ENCODE results near the gene TSTD1.
A peak's percentile ranks its signal among the peaks of the same experiment; 100 is the strongest.
"Not testable (repeated sequence)": the region's sequence is repeated elsewhere in the genome, so short reads cannot be mapped to it uniquely, and the experiment has no call there.

The TSTD1 gene

DNA sequence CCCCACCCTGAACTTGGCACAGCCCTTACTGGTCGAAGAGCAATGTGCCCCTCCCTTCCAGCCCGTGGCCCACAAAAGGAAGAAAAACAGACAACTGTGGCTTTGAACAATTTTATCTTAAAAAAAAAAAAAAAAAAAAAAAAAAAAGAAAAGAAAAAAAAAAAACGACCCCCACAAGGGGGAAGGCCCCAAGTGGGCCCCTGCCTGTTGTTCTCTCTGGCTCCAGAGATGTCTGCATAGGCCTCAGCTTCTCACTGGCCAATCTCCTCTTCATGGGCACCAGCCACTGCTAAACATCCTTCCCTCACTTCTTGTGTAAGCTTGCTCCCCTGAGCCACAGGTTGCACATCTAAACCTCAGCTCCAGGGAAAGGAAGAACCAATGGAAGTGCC, 386 bp upstream of the TSTD1 start:
- Histone ChIP-seq H3K23ac (ENCODE audit: low read length) (no peak overlapping the region), H3K4ac (ENCODE audit: low read depth, low read length) (no peak overlapping the region), H3K79me1 (ENCODE audit: low read length) (peaks cover 11% of the 10 kb centered on the region), H2BK120ac (ENCODE audit: low read depth, low read length) (no peak overlapping the region), H3K4me3 (ENCODE audit: low read length) (no peak overlapping the region), H3K56ac (ENCODE audit: low read length) (peak overlapping the region; percentile 60), H2BK15ac (replicated peaks; ENCODE audit: low read depth) (no peak overlapping the region), H3K4me2 (ENCODE audit: low read length) (peak overlapping the region; percentile 38), H3K27ac (ENCODE audit: low read depth, low read length) (no peak overlapping the region), H3K36me3 (ENCODE audit: control insufficient read depth, insufficient read depth, low read length) (peaks cover 22% of the 10 kb centered on the region), H3K18ac (ENCODE audit: low read length) (no peak overlapping the region), H3K4me1 (ENCODE audit: control insufficient read depth, low read depth, low read length) (peaks cover 4% of the 10 kb centered on the region), H4K5ac (ENCODE audit: low read length) (no peak overlapping the region), H2BK5ac (ENCODE audit: low read length) (no peak overlapping the region), H3K9ac (ENCODE audit: low read length) (no peak overlapping the region), H3K79me2 (ENCODE audit: control insufficient read depth, insufficient read depth, low read length) (peaks cover 6% of the 10 kb centered on the region), H2AK5ac (ENCODE audit: low read length) (no peak overlapping the region), H4K8ac (ENCODE audit: low read depth, low read length) (no peak overlapping the region), H3K27me3 (ENCODE audit: insufficient read depth, low read length, poor library complexity) (no peaks in the 10 kb centered on the region)
- DNase-seq = no peak
- no CpG with 5 or more reads among the region's 3 CpGs for WGBS (ENCODE audit: extremely low coverage, insufficient coverage, low lambda C conversion rate)

DNA sequence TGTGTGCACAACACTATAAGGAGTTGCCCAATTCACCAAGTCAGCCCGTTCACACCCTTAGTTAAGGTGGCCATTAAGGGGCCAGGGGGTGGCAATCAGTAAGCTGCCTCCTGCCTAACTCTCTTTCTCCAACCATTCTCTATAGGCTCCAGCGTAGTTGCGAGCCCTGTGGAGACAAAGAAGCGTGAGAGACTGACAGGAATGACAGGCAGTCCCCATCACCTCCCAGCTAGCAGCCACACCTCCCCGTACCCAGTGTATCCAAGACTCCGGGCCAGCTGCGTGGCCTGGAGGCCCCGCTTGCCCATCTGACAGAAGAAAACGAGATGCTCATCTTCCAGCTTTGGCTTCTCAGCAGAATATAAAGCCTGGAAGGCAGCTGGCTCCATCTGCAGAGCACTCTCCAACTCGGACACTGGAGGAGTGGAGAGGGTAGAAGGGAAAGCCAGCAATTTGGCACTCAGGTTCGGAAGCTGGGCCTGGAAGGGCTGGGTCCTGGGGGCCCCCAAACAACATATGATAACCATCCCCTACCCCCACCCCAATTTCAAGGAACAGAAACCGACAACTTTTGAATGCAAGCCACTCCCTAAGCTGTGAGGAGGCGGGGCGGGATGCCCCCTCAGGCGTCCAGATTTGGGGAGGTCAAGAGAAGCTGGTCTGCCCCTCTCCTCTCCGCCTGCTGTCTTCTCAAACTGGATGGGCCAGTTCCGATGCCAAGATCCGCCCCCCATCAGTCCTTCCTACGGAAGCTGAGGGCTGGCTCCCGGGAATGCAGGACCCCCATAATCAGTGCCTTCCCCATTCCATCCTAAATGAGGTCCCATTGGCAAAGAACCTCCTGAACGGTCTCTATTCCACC, 872 bp downstream of the TSTD1 start:
- WGBS (ENCODE audit: extremely low coverage, insufficient coverage, low lambda C conversion rate) = no CpG with 5 or more reads among the region's 21 CpGs
- Histone ChIP-seq H3K27ac (ENCODE audit: low read depth, low read length) (no peak overlapping the region), H2BK15ac (replicated peaks; ENCODE audit: low read depth) (no peak overlapping the region), H3K4ac (ENCODE audit: low read depth, low read length) (no peak overlapping the region), H3K4me1 (ENCODE audit: control insufficient read depth, low read depth, low read length) (peaks cover 3% of the 10 kb centered on the region), H3K18ac (ENCODE audit: low read length) (no peak overlapping the region), H3K4me3 (ENCODE audit: low read length) (peak overlapping the region; percentile 86), H4K8ac (ENCODE audit: low read depth, low read length) (no peak overlapping the region), H3K4me2 (ENCODE audit: low read length) (peak overlapping the region; percentile 94), H2BK120ac (ENCODE audit: low read depth, low read length) (no peak overlapping the region), H3K23ac (ENCODE audit: low read length) (peak overlapping the region; percentile 66), H2BK5ac (ENCODE audit: low read length) (no peak overlapping the region), H4K5ac (ENCODE audit: low read length) (no peak overlapping the region), H3K27me3 (ENCODE audit: insufficient read depth, low read length, poor library complexity) (no peaks in the 10 kb centered on the region), H3K9ac (ENCODE audit: low read length) (peak overlapping the region; percentile 80), H3K79me1 (ENCODE audit: low read length) (peaks cover 6% of the 10 kb centered on the region), H2AK5ac (ENCODE audit: low read length) (no peak overlapping the region), H3K56ac (ENCODE audit: low read length) (peak overlapping the region; percentile 92), H3K79me2 (ENCODE audit: control insufficient read depth, insufficient read depth, low read length) (peaks cover 1% of the 10 kb centered on the region), H3K36me3 (ENCODE audit: control insufficient read depth, insufficient read depth, low read length) (peaks cover 18% of the 10 kb centered on the region)
- peak; percentile 50 for DNase-seq

DNA sequence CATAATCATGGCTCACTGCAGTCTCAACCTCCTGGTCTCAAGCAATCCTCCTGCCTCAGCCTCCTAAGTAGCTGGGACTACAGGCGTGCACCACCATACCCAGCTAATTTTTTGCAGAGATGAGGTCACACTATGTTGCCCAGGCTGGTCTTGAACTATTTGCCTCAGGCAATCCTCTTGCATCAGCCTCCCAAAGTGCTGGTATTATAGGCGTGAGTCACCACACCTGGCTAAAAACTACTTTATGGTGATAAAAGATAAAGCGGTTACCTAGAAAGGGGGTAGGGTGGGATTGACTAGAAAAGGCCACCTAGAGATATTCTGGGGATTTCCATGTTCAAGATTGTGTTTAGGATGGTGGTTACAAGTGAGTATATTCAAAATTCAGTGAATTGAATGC, 5.0 kb downstream of the TSTD1 start:
- Histone ChIP-seq H3K27me3 (ENCODE audit: insufficient read depth, low read length, poor library complexity) (no peaks in the 10 kb centered on the region), H4K5ac (ENCODE audit: low read length) (no peak overlapping the region), H3K4me1 (ENCODE audit: control insufficient read depth, low read depth, low read length) (peaks cover 3% of the 10 kb centered on the region), H3K18ac (ENCODE audit: low read length) (no peak overlapping the region), H3K36me3 (ENCODE audit: control insufficient read depth, insufficient read depth, low read length) (no peaks in the 10 kb centered on the region), H3K23ac (ENCODE audit: low read length) (no peak overlapping the region), H3K4me3 (ENCODE audit: low read length) (no peak overlapping the region), H2BK15ac (replicated peaks; ENCODE audit: low read depth) (no peak overlapping the region), H3K56ac (ENCODE audit: low read length) (no peak overlapping the region), H3K79me2 (ENCODE audit: control insufficient read depth, insufficient read depth, low read length) (peaks cover 1% of the 10 kb centered on the region), H2BK120ac (ENCODE audit: low read depth, low read length) (no peak overlapping the region), H2BK5ac (ENCODE audit: low read length) (no peak overlapping the region), H3K9ac (ENCODE audit: low read length) (no peak overlapping the region), H2AK5ac (ENCODE audit: low read length) (no peak overlapping the region), H3K4me2 (ENCODE audit: low read length) (no peak overlapping the region), H3K79me1 (ENCODE audit: low read length) (peaks cover 3% of the 10 kb centered on the region), H4K8ac (ENCODE audit: low read depth, low read length) (no peak overlapping the region), H3K4ac (ENCODE audit: low read depth, low read length) (no peak overlapping the region), H3K27ac (ENCODE audit: low read depth, low read length) (no peak overlapping the region)
- no CpG with 5 or more reads among the region's 3 CpGs for WGBS (ENCODE audit: extremely low coverage, insufficient coverage, low lambda C conversion rate)
- DNase-seq = peak; percentile 68

DNA sequence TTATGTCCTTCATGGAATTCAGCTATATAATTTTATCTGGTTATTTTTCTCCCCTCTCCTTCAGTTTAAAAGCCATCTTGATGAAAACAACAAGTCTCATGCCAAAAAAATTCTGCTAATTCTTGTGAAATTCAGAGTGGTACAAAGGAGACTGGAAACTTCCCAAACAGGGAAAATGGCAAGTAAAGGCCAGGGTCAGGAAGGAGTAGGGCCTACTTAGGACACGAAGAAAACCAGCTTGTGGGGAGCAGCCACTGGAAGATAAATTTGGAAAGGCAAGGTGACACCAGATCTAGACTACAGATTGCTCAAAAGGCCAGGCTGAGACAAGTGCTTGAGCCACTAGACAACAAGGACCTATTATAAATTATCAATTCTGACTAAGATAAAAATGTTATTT, 6.4 kb downstream of the TSTD1 start:
- Histone ChIP-seq H3K23ac (ENCODE audit: low read length) (no peak overlapping the region), H3K9ac (ENCODE audit: low read length) (no peak overlapping the region), H2BK120ac (ENCODE audit: low read depth, low read length) (no peak overlapping the region), H3K56ac (ENCODE audit: low read length) (no peak overlapping the region), H3K4me2 (ENCODE audit: low read length) (no peak overlapping the region), H4K8ac (ENCODE audit: low read depth, low read length) (no peak overlapping the region), H3K79me1 (ENCODE audit: low read length) (peaks cover 2% of the 10 kb centered on the region), H3K36me3 (ENCODE audit: control insufficient read depth, insufficient read depth, low read length) (no peaks in the 10 kb centered on the region), H3K27me3 (ENCODE audit: insufficient read depth, low read length, poor library complexity) (no peaks in the 10 kb centered on the region), H2BK5ac (ENCODE audit: low read length) (no peak overlapping the region), H3K18ac (ENCODE audit: low read length) (no peak overlapping the region), H3K4me1 (ENCODE audit: control insufficient read depth, low read depth, low read length) (no peaks in the 10 kb centered on the region), H2AK5ac (ENCODE audit: low read length) (no peak overlapping the region), H2BK15ac (replicated peaks; ENCODE audit: low read depth) (no peak overlapping the region), H3K4ac (ENCODE audit: low read depth, low read length) (no peak overlapping the region), H4K5ac (ENCODE audit: low read length) (no peak overlapping the region), H3K4me3 (ENCODE audit: low read length) (no peak overlapping the region), H3K27ac (ENCODE audit: low read depth, low read length) (no peak overlapping the region), H3K79me2 (ENCODE audit: control insufficient read depth, insufficient read depth, low read length) (peaks cover 1% of the 10 kb centered on the region)
- no peak for DNase-seq
- no CpG with 5 or more reads among the region's 1 CpG for WGBS (ENCODE audit: extremely low coverage, insufficient coverage, low lambda C conversion rate)

DNA sequence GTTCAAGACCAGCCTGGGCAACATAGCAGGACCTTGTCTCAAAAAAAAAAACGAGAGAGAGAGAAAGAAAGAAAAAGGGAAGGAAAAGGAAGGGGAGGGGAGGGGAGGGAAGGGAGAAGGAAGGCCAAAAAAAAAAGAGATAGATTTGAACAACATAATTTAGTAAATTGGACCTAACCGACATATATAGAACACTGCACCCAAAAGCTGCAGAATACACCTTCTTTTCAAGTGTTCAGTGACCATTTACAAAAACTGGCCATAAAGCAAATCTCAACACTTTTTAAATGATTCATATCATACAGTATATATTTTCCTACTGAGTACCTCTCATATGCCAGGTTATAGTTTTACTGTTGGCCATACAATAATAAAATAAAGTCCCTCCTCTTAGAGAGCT, 6.9 kb downstream of the TSTD1 start:
- Histone ChIP-seq H3K27me3 (ENCODE audit: insufficient read depth, low read length, poor library complexity) (no peaks in the 10 kb centered on the region), H3K23ac (ENCODE audit: low read length) (no peak overlapping the region), H3K79me2 (ENCODE audit: control insufficient read depth, insufficient read depth, low read length) (no peaks in the 10 kb centered on the region), H3K4ac (ENCODE audit: low read depth, low read length) (no peak overlapping the region), H4K8ac (ENCODE audit: low read depth, low read length) (no peak overlapping the region), H3K18ac (ENCODE audit: low read length) (no peak overlapping the region), H3K4me1 (ENCODE audit: control insufficient read depth, low read depth, low read length) (no peaks in the 10 kb centered on the region), H3K4me3 (ENCODE audit: low read length) (no peak overlapping the region), H3K4me2 (ENCODE audit: low read length) (no peak overlapping the region), H2BK120ac (ENCODE audit: low read depth, low read length) (no peak overlapping the region), H3K36me3 (ENCODE audit: control insufficient read depth, insufficient read depth, low read length) (no peaks in the 10 kb centered on the region), H3K27ac (ENCODE audit: low read depth, low read length) (no peak overlapping the region), H2AK5ac (ENCODE audit: low read length) (no peak overlapping the region), H3K79me1 (ENCODE audit: low read length) (no peaks in the 10 kb centered on the region), H4K5ac (ENCODE audit: low read length) (no peak overlapping the region), H2BK15ac (replicated peaks; ENCODE audit: low read depth) (no peak overlapping the region), H2BK5ac (ENCODE audit: low read length) (no peak overlapping the region), H3K9ac (ENCODE audit: low read length) (no peak overlapping the region), H3K56ac (ENCODE audit: low read length) (no peak overlapping the region)
- WGBS (ENCODE audit: extremely low coverage, insufficient coverage, low lambda C conversion rate) = no CpG with 5 or more reads among the region's 2 CpGs
- no peak for DNase-seq

DNA sequence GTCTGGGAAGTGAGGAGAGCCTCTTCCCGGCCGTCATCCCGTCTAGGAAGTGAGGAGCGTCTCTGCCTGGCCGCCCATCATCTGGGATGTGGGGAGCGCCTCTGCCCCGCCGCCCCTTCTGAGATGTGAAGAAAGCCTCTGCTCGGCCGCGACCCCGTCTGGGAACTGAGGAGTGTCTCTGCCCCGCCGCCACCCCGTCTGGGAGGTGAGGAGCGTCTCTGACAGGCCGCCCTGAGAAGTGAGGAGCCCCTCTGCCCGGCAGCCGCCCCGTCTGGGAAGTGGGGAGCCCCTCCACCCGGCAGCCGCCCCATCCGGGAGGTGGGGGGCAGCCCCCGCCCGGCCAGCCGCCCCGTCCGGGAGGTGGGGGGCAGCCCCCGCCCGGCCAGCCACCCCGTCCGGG, 9.3 kb downstream of the TSTD1 start:
- H3K4ac ChIP-seq (ENCODE audit: low read depth, low read length); H2BK120ac ChIP-seq (ENCODE audit: low read depth, low read length); H3K4me2 ChIP-seq (ENCODE audit: low read length); H3K4me3 ChIP-seq (ENCODE audit: low read length); H2AK5ac ChIP-seq (ENCODE audit: low read length); H3K79me1 ChIP-seq (ENCODE audit: low read length); H4K5ac ChIP-seq (ENCODE audit: low read length); H3K18ac ChIP-seq (ENCODE audit: low read length); H3K9ac ChIP-seq (ENCODE audit: low read length); H3K56ac ChIP-seq (ENCODE audit: low read length); H3K23ac ChIP-seq (ENCODE audit: low read length); H2BK5ac ChIP-seq (ENCODE audit: low read length); H3K27me3 ChIP-seq (ENCODE audit: insufficient read depth, low read length, poor library complexity); H4K8ac ChIP-seq (ENCODE audit: low read depth, low read length); H3K79me2 ChIP-seq (ENCODE audit: control insufficient read depth, insufficient read depth, low read length); H3K36me3 ChIP-seq (ENCODE audit: control insufficient read depth, insufficient read depth, low read length); DNase-seq; H2BK15ac ChIP-seq (replicated peaks; ENCODE audit: low read depth); H3K27ac ChIP-seq (ENCODE audit: low read depth, low read length); H3K4me1 ChIP-seq (ENCODE audit: control insufficient read depth, low read depth, low read length): not testable (repeated sequence)
- WGBS (ENCODE audit: extremely low coverage, insufficient coverage, low lambda C conversion rate) = no CpG with 5 or more reads among the region's 32 CpGs

Measured in mesendoderm (in vitro differentiated cells).